Thyroid gland (tissue), 4 donors: Measurements from ENCODE around the gene HOXD12.

Experiments used
- CTCF ChIP-seq, 6 experiments: fragments of 200-600 bp in 3 of 6; fragments of 450-650 bp in 3 of 6; sonication (generic) in 3 of 6; IDR thresholded peaks; one replicate each; pipeline ENCODE4 v1.5.1; 2016 to 2019; ENCODE audit warnings: antibody characterized with exemption in 6 of 6, mild to moderate bottlenecking in 2 of 6, inconsistent platforms in 1 of 6, moderate library complexity in 1 of 6
- POLR2A ChIP-seq, 2 donors: fragments of 450-650 bp; IDR thresholded peaks; one replicate each; pipeline ENCODE4 v1.6.1; 2017; ENCODE audit warnings: antibody characterized with exemption in 2 of 2, mild to moderate bottlenecking in 2 of 2, moderate library complexity in 1 of 2

GRCh38 chr2:176148751-176149421 lies 49.3 kb downstream of the HOXD12 start:
- TF ChIP-seq CTCF (IDR thresholded peaks at IDR 0.05) (no peak), POLR2A (IDR thresholded peaks at IDR 0.05) (no peak)
